ENCODE results near the gene CD320. TPM values are rescaled to one million over a fixed set of nuclear protein-coding genes. Genes with fewer than 3 reads are reported as not detected.

The CD320 gene
- polyA plus RNA-seq, 1 donor (not counting 4 experiments of a cell fraction or from before 2014, with no cell fraction given), result 14.1 TPM

DNA sequence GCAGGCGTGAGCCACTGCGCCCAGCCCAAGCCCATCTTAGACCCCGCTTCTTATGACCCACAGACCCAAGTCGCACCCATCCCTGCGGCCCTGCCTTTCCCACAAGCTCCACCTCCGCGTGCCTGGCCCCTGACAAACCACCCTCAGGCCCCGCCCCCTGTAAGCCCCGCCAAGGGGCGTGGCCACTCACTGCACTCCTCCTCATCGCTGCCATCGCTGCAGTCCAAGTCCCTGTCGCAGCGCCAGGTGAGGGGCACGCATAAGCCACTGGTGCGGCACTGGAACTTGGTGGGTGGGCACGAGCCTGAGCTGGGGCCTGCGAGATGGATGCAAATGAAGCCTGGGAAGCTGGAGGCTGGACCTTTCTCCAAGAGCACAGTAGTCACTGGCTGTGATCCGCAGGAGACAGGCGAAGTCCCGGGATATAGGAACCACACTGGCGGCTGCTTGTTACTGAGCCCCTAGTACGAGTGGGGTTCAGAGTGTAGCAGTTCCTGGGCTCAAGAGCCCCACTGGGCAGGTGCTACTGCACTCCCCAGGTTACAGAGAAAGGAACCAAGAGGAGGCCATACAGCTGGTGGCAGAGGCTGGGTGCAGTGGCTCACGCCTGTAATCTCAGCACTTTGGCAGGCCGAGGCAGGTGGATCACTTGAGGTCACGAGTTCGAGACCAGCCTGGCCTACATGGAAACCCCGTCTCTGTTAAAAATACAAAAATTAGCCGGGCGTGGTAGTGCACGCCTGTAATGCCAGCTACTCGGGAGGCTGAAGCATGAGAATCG, 3.1 kb downstream of the CD320 start:
- no peak for TF ChIP-seq EZH2 (IDR thresholded peaks at IDR 0.05; ENCODE audit: low read length)
- TF ChIP-seq, protein P1, sequence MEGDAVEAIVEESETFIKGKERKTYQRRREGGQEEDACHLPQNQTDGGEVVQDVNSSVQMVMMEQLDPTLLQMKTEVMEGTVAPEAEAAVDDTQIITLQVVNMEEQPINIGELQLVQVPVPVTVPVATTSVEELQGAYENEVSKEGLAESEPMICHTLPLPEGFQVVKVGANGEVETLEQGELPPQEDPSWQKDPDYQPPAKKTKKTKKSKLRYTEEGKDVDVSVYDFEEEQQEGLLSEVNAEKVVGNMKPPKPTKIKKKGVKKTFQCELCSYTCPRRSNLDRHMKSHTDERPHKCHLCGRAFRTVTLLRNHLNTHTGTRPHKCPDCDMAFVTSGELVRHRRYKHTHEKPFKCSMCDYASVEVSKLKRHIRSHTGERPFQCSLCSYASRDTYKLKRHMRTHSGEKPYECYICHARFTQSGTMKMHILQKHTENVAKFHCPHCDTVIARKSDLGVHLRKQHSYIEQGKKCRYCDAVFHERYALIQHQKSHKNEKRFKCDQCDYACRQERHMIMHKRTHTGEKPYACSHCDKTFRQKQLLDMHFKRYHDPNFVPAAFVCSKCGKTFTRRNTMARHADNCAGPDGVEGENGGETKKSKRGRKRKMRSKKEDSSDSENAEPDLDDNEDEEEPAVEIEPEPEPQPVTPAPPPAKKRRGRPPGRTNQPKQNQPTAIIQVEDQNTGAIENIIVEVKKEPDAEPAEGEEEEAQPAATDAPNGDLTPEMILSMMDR (optimal IDR thresholded peaks at IDR 0.05 in 1 of 3, IDR thresholded peaks at IDR 0.05 in 1 of 3, conservative IDR thresholded peaks at IDR 0.05 in 1 of 3; ENCODE audit: extremely low read depth in 1 of 3, insufficient read depth in 2 of 3, low read length in 3 of 3), result no peak
- Histone ChIP-seq H4K20me1 (ENCODE audit: control insufficient read depth, extremely low read depth, insufficient read depth, low read length) (no peaks in the 10 kb centered on the region), H2AFZ (ENCODE audit: control insufficient read depth, low read length) (no peak overlapping the region), H3K4me3 (ENCODE audit: control insufficient read depth in 2 of 3, extremely low read depth in 1 of 3, insufficient read depth in 2 of 3, low read depth in 1 of 3, low read length in 3 of 3) (no peak overlapping the region), H3K36me3 (ENCODE audit: control insufficient read depth in 2 of 2, extremely low read depth in 1 of 2, insufficient read depth in 2 of 2, low read length in 2 of 2) (peaks cover 4 to 9% of the 10 kb centered on the region in 2 experiments), H3K4me2 (ENCODE audit: control insufficient read depth, extremely low read depth, insufficient read depth, low read depth, low read length) (no peak overlapping the region), H3K9me1 (ENCODE audit: control insufficient read depth, extremely low read depth, insufficient read depth, low read length) (no peaks in the 10 kb centered on the region), H3K79me2 (ENCODE audit: control insufficient read depth, insufficient read depth, low read length) (no peaks in the 10 kb centered on the region), H3K4me1 (ENCODE audit: control insufficient read depth, extremely low read depth, insufficient read depth, low read length) (peaks cover 15% of the 10 kb centered on the region), H3K9ac (ENCODE audit: control insufficient read depth, extremely low read depth, insufficient read depth, low read length) (no peak overlapping the region), H3K27ac (ENCODE audit: control insufficient read depth, insufficient read depth, low read length) (no peak overlapping the region), H3K9me3 (ENCODE audit: control insufficient read depth, low read depth, low read length) (no peaks in the 10 kb centered on the region), H3K27me3 (ENCODE audit: control insufficient read depth, extremely low read depth, insufficient read depth, low read length) (no peaks in the 10 kb centered on the region)
- FAIRE-seq (no peak), DNase-seq (ENCODE audit: low read depth, low spot score) (no peak)
- dilution Hi-C loops (cut with MboI; ENCODE audit: extremely low pct_ligation_motif_present, low sequenced_read_pairs), result no loop called here

GRCh38 chr19:8302734-8303133, 5.4 kb downstream of the CD320 start:
- DNase-seq (ENCODE audit: low read depth, low spot score) (no peak), FAIRE-seq (no peak)
- H3K9me1 ChIP-seq (ENCODE audit: control insufficient read depth, extremely low read depth, insufficient read depth, low read length), result no peaks in the 10 kb centered on the region
- no peaks in the 10 kb centered on the region for H4K20me1 ChIP-seq (ENCODE audit: control insufficient read depth, extremely low read depth, insufficient read depth, low read length)
- peaks cover 5% of the 10 kb centered on the region for H3K4me1 ChIP-seq (ENCODE audit: control insufficient read depth, extremely low read depth, insufficient read depth, low read length)
- no peaks in the 10 kb centered on the region for H3K79me2 ChIP-seq (ENCODE audit: control insufficient read depth, insufficient read depth, low read length)
- H3K27me3 ChIP-seq (ENCODE audit: control insufficient read depth, extremely low read depth, insufficient read depth, low read length), result no peaks in the 10 kb centered on the region
- no peak overlapping the region for H3K4me3 ChIP-seq (ENCODE audit: control insufficient read depth in 2 of 3, extremely low read depth in 1 of 3, insufficient read depth in 2 of 3, low read depth in 1 of 3, low read length in 3 of 3)
- H3K9me3 ChIP-seq (ENCODE audit: control insufficient read depth, low read depth, low read length), result no peaks in the 10 kb centered on the region
- no peak overlapping the region for H3K4me2 ChIP-seq (ENCODE audit: control insufficient read depth, extremely low read depth, insufficient read depth, low read depth, low read length)
- no peak overlapping the region for H3K9ac ChIP-seq (ENCODE audit: control insufficient read depth, extremely low read depth, insufficient read depth, low read length)
- no peak overlapping the region for H2AFZ ChIP-seq (ENCODE audit: control insufficient read depth, low read length)
- H3K27ac ChIP-seq (ENCODE audit: control insufficient read depth, insufficient read depth, low read length), result no peak overlapping the region
- dilution Hi-C loops (cut with MboI; ENCODE audit: extremely low pct_ligation_motif_present, low sequenced_read_pairs), result no loop called here
- TF ChIP-seq EZH2 (IDR thresholded peaks at IDR 0.05; ENCODE audit: low read length), result no peak
- TF ChIP-seq, protein P1 (optimal IDR thresholded peaks at IDR 0.05 in 1 of 3, IDR thresholded peaks at IDR 0.05 in 1 of 3, conservative IDR thresholded peaks at IDR 0.05 in 1 of 3; ENCODE audit: extremely low read depth in 1 of 3, insufficient read depth in 2 of 3, low read length in 3 of 3), result no peak
- peaks cover 4% of the 10 kb centered on the region in 2 experiments for H3K36me3 ChIP-seq (ENCODE audit: control insufficient read depth in 2 of 2, extremely low read depth in 1 of 2, insufficient read depth in 2 of 2, low read length in 2 of 2)

Data from keratinocyte (primary cell).